Rectal smooth muscle tissue (tissue), 1 donor: Measurements from ENCODE around the gene BBS4.
"Not testable (repeated sequence)": the region's sequence is repeated elsewhere in the genome, so short reads cannot be mapped to it uniquely, and the experiment has no call there.

Experiments
- H3K27ac ChIP-seq: one replicate; pipeline ENCODE4 v1.7.0; 2013; ENCODE audit warnings: low read depth, low read length, inconsistent platforms
- H3K27me3 ChIP-seq: one replicate; pipeline ENCODE4 v1.7.0; 2013; ENCODE audit warnings: low read length; ENCODE audit not compliant: control insufficient read depth, insufficient read depth
- H3K36me3 ChIP-seq: one replicate; pipeline ENCODE4 v1.7.0; 2013; ENCODE audit warnings: low read length; ENCODE audit not compliant: control insufficient read depth, insufficient read depth
- H3K4me1 ChIP-seq: one replicate; pipeline ENCODE4 v1.7.0; 2013; ENCODE audit warnings: low read length; ENCODE audit not compliant: control insufficient read depth, insufficient read depth
- H3K4me3 ChIP-seq: one replicate; pipeline ENCODE4 v1.7.0; 2013; ENCODE audit warnings: low read length
- H3K9ac ChIP-seq: one replicate; pipeline ENCODE4 v1.7.0; 2013; ENCODE audit warnings: low read length

The BBS4 gene, protein sequence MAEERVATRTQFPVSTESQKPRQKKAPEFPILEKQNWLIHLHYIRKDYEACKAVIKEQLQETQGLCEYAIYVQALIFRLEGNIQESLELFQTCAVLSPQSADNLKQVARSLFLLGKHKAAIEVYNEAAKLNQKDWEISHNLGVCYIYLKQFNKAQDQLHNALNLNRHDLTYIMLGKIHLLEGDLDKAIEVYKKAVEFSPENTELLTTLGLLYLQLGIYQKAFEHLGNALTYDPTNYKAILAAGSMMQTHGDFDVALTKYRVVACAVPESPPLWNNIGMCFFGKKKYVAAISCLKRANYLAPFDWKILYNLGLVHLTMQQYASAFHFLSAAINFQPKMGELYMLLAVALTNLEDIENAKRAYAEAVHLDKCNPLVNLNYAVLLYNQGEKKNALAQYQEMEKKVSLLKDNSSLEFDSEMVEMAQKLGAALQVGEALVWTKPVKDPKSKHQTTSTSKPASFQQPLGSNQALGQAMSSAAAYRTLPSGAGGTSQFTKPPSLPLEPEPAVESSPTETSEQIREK

DNA sequence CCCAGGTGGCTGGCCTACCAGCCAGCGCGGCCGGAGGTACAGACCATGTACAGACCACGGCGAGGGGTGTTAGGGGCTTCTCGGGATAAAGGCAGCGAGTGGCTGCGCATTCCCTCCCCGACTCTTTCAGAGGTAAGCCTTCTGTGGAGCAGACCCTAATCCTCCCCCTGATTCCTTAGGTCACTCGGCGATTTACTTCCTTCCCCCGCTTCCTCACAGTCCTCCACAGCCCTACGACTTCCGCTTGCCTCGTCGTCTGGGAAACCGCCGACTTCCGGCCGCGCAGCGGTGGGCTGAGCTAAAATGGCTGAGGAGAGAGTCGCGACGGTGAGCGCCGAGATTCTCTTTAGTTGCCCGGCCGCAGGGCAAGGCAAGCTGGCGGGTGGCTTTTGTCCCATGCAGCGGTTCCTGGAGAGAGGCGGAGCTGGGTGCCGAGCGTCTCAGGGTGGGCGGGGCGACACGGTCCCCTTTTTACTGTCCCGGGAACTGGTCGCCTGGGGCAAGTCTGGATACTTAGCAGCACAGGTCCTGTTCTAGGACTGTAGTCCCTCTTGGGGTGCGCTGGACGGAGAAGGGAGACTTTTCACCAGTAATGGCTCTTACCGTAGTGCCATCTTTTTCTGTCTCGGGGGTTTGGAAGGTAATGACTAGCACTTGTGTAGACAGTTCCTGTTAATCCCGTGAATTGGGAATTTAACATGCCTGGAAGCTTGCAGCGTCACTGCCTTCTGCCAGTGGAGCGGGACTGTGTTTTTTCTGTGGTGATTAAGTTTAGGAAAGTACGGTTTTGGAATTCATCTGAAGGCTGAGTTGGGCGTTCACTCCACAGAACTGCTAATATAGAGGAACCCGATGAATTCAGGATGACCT is at the start of gene BBS4, which contains the start of gene HIGD2B:
BBS4 (plus strand) TSS at position 283 of the 870 bp plus-strand sequence; CDS start at position 304, 21 bp downstream.
HIGD2B (minus strand) TSS at position 258 of the 870 bp plus-strand sequence. CDS start 9,808 bp downstream, outside the sequence.
- peak within 1 kb of the TSS; percentile 78 for H3K9ac ChIP-seq
- peak within 1 kb of the TSS; percentile 78 for H3K27ac ChIP-seq
- H3K4me3 ChIP-seq, result peak within 1 kb of the TSS; percentile 72
- H3K27me3 ChIP-seq, result no peaks in the 10 kb centered on the region
- H3K4me1 ChIP-seq, result peaks cover 3% of the 10 kb centered on the region
- H3K36me3 ChIP-seq, result no peaks in the 10 kb centered on the region

DNA sequence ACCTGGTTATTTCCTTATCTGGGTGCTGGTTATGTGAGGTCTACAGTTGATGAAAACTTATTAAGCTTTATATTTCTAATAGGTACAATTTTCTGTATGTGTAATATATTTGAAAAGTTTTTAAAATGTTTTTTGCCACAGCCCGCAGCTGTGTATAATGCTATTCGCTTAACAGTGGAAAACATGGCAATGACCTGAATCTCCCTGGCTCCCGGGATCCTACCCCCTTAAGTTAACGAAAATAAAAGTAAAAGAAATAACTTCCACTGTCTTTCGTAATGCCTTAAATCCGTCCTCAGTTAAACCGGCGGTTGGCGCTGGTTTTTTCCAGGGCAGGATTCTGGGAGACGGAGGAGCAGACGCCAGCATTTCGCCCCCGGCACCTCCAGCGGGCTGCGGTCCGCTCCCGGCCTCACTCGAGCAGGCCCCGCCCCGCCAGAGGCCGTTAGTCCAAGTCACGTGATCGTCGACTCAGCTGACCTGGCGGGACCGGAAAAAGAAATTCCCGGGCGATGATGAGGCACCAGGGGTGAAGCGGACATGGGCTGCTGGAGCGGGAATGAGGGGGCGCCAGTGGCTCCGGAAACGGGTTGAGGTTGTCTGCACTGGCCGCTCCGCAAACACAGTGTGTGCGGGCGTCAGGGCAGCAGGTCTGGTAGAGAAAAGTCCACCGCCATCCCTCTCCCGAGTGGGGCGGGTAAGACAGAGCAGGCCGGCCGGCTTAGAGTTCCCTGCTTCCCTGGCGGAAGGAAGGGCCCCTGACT is 49.3 kb upstream of the BBS4 start:
- not testable (repeated sequence) for H3K9ac ChIP-seq, H3K4me1 ChIP-seq, H3K27ac ChIP-seq, H3K27me3 ChIP-seq, H3K36me3 ChIP-seq
- H3K4me3 ChIP-seq, result peak overlapping the region; percentile 27

DNA sequence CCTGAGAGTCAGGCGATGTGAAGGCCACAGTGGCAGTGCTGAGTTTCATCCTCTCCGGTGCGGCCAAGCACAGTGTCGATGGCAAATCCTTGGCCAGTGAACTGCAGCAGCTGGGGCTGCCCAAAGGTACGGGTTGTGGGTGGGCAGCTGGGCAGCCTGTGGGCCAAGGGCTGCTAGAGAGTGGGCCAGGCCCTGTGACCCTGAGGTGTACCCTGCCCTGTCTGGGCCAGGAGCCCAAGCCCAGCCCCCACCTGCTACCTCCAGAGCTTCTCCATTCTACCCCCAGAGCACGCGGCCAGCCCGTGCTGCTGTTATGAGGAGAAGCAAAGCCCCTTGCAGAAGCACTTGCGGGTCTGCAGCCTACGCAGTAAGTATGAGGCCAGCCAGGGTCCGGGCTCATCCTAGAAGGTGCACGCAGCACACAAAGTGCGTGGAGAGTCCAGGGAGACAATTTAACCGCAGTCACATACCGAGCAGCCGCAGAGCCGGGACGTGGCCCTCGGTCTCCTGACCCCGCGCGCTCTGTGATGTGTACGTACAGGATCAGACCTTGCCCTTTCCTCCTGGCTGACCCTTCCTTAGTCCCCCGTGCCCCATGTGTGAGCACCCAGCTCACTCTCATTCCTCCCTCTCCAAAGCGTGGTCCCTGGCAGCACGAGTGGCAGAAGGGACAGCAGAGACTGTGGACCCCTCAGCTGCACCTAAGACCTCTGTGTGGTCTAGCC is 46.1 kb upstream of the BBS4 start:
- H3K4me3 ChIP-seq, H3K27me3 ChIP-seq, H3K27ac ChIP-seq, H3K4me1 ChIP-seq, H3K9ac ChIP-seq, H3K36me3 ChIP-seq: not testable (repeated sequence)

DNA sequence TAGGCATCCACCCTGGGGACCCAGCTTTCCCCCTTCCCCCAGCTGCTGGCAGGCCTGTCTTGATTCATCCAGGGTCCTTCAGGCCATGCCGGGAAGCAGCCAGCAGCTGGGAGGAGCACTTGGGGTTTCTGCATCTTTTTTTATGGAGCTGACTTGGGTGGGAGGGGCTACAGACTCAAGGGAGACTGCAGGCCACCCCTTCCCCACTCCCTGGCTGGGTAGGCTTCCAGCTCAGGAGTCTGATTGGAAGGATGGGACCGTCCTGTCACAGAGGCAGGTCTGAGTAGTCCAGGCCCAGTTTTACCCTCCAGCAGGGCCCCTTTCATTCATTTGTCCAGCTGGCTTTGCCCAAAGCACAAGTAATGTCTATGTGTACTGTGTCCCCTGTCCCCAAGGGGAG is 43.7 kb upstream of the BBS4 start:
- H3K9ac ChIP-seq, H3K36me3 ChIP-seq, H3K27me3 ChIP-seq, H3K4me3 ChIP-seq, H3K4me1 ChIP-seq, H3K27ac ChIP-seq: not testable (repeated sequence)

DNA sequence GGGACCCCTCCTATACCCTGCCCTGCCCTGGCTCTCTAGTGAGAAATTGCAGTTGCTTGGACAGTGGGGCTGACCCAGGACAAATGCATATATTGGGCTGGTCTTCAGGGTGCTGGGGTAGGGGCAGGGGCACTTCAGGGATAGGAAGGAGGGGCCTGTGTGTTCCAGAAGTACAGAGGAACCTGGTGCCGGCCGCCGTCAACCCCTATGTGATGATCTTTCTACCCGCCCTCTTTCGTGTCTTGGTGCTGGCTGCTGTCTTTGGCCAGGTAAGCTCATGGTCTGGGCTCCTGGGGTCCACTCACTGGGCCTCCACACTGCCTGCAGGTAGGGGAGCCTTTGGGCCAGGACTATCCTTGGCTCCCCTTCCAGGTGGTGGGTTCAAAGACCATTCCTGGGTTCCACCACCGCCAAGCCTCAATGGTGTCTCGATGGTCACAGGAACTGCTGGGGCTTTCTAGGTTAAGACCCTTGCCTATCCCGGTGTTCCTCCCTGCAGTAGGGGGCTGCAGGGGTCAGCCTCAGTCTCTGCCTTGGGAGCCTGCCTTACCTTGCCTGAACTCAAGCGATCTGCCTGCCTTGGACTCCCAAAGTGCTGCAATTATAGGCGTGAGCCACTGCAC is 37.3 kb upstream of the BBS4 start:
- not testable (repeated sequence) for H3K4me1 ChIP-seq

DNA sequence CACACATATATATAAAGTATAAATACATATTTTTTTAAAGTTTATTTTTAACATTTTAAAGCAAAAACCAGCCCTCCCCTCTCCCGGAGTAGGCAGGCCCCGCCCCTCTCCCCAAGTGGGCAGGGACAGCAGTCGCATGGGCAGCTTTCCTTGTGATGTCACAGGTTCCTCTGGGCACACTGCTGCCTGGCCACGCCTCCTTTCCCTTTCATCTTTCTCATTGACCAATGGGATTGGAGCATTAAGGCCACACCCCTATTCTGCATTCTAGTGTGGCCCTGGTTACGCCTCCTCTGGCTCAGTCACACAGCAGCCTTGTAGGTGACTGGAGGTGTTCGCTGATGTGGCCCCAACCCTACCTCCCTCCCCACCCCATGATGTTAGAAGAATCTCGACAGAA is 31.6 kb upstream of the BBS4 start, which contains the start of gene GOLGA6B:
GOLGA6B (plus strand) TSS at position 301 of the 400 bp plus-strand sequence; CDS start at position 342, 41 bp downstream.
- H3K9ac ChIP-seq, H3K27me3 ChIP-seq, H3K27ac ChIP-seq, H3K36me3 ChIP-seq, H3K4me3 ChIP-seq, H3K4me1 ChIP-seq: not testable (repeated sequence)

More for the DNA sequence above, 37.3 kb upstream of the BBS4 start:
- not testable (repeated sequence) for H3K27ac ChIP-seq, H3K4me3 ChIP-seq, H3K9ac ChIP-seq, H3K36me3 ChIP-seq, H3K27me3 ChIP-seq

DNA sequence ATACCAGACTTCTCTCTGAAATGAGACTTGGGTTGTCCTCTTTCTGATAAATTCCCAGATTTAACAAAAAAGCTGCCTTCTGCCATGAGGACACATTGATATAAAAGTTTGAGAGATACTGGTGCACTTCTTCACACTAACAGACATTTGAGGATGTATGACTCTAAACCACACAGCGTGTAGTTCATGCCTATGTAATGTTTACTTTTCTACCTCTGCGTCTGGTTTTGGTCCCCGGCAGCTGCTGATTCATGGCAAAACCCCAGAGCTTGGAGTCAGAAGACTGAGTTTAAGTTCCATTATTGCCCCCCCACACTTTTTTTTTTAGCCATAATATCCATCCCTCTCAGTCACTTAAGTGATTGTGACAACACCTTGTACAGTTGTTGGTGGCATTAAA is 30.0 kb upstream of the BBS4 start:
- not testable (repeated sequence) for H3K4me1 ChIP-seq, H3K4me3 ChIP-seq, H3K36me3 ChIP-seq, H3K27ac ChIP-seq, H3K9ac ChIP-seq, H3K27me3 ChIP-seq

DNA sequence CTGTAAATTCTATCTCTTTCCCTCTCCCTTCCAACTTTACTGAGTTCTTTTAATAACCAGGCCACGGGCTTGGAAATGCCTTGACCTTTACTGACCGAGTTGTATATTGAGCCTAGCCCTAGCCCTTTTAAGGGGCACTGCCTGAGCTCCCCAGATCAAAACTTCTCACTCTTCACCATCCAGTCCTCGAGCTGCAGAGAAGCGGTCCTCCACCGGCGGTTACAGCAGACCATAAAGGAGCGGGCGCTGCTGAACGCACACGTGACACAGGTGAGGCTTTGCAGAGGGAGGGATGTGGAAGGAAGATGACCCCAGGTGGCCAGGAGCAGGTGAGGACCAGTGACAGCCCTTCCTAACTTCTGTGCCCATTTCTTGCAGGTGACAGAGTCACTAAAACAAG is 24.9 kb upstream of the BBS4 start:
- not testable (repeated sequence) for H3K4me3 ChIP-seq, H3K27ac ChIP-seq, H3K9ac ChIP-seq, H3K36me3 ChIP-seq, H3K4me1 ChIP-seq, H3K27me3 ChIP-seq

DNA sequence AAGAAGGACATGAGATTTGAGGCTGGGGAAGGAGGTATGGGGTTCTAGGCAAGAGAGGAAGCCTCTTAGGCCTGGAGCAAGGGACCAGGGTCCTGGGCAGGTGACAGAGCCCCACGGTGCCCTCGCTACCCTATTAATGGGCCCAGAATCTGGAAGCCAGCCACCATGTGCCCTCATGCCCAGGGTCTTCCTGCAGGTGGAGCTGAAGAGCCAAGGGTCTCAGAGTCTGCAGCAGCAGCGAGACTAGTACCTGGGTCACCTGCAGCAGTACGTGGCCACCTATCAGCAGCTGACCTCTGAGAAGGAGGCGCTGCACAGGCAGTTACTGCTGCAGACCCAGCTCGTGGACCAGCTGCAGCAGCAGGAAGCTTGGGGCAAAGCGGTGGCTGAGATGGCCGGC is 22.1 kb upstream of the BBS4 start:
- H3K9ac ChIP-seq, H3K4me1 ChIP-seq: not testable (repeated sequence)

DNA sequence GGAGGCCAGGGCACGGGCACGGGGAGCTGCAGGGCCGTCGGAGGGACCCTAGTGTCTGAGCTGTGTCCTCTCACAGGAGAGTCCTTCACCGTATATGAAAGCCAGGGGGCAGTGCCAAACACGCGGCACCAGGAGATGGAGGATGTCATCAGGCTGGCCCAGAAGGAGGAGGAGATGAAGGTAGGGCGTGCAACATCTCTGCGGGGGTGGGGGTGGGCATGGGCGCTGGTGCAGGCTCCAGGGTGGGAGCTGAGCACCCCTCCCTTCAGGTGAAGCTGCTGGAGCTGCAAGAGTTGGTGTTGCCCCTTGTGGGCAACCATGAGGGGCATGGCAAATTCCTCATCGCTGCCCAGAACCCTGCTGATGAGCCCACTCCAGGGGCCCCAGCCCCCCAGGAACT is 20.3 kb upstream of the BBS4 start:
- H3K36me3 ChIP-seq, H3K4me3 ChIP-seq, H3K27me3 ChIP-seq, H3K9ac ChIP-seq, H3K4me1 ChIP-seq, H3K27ac ChIP-seq: not testable (repeated sequence)

More for the DNA sequence above, 22.1 kb upstream of the BBS4 start:
- not testable (repeated sequence) for H3K4me3 ChIP-seq, H3K27ac ChIP-seq, H3K36me3 ChIP-seq, H3K27me3 ChIP-seq

DNA sequence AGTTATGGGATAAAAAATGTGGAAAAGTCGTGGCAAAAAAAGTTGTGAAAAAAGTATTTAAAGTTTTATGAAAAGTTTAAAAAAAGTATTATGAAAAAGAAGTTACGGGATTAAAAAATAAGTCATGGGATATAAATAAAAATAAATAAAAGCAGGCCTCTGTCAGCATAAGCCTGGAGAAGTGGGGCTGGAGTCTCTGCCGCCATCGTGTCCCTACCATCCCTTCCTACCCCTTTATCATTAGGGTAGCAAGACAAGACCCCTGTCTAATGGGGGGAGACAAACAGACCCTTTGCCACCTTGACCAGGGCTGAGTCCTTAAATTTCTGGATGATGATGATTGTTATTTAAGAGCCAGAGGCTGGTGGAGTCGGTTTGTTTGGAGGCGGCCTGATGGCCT is 16.2 kb upstream of the BBS4 start:
- not testable (repeated sequence) for H3K4me1 ChIP-seq, H3K4me3 ChIP-seq, H3K27ac ChIP-seq, H3K36me3 ChIP-seq, H3K9ac ChIP-seq, H3K27me3 ChIP-seq
